OCI-LY7 (cell line): ENCODE measurements around the gene MEGF6.

ENCODE experiments used
- CTCF ChIP-seq: fragments of 200-600 bp; sonication (generic); conservative IDR thresholded peaks from 2 replicates; pipeline ENCODE4 v1.5.1; 2014; ENCODE audit warnings: mild to moderate bottlenecking, antibody characterized with exemption, low read length, moderate library complexity, mixed read lengths
- EZH2phosphoT487 ChIP-seq: fragments of 200-600 bp; sonication (generic); IDR thresholded peaks from 2 replicates; pipeline ENCODE4 v1.6.1; 2018; ENCODE audit warnings: low read depth, borderline replicate concordance, mild to moderate bottlenecking, mixed run types, antibody characterized with exemption, low read length, moderate library complexity, mixed read lengths

- TF ChIP-seq CTCF (no peak), EZH2phosphoT487 (no peak)
Observed at GRCh38 chr1:3617806-3618345, 6.6 kb upstream of the MEGF6 start.
